HFF-Myc (cell line): ENCODE data around the gene GMPS.
"Not testable (repeated sequence)": the region's sequence is repeated elsewhere in the genome, so short reads cannot be mapped to it uniquely, and the experiment has no call there.

Source experiments
- DNase-seq: peaks from one replicate; pipeline ENCODE4 v3.0.0-alpha.2; 2011; ENCODE audit warnings: low read depth; ENCODE audit errors: extremely low read depth
- H3K4me3 ChIP-seq: replicated peaks from 2 replicates; pipeline ENCODE4 v1.5.1; 2011; ENCODE audit warnings: low read depth, mild to moderate bottlenecking, control low read depth, low read length
- TF ChIP-seq, protein P1 (sequence below): IDR thresholded peaks from 2 replicates; pipeline ENCODE4 v1.5.1; 2012; ENCODE audit warnings: mild to moderate bottlenecking, low read depth, low read length, control low read depth; ENCODE audit errors: missing control alignments

Gene GMPS

DNA sequence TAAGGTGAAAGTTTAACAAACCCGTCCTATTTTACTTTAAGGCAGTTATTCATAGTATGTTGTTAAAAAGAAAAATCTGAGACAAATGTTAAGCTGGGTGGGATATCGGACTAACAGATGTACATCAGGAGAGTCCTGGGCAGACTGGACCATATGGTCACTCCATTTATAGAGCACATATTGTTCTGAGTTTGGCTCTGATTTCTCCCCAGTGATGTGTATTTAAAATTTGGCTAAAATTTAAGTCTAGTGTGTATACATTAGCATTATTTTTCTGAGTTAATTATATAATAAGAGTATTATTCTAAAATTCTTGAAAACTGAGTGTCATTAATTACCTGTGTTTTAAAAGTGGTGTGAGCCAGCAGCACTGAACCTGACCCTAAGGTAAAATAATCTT lies 6.1 kb downstream of the GMPS start:
- H3K4me3 ChIP-seq: no peak overlapping the region
- DNase-seq: no peak
- TF ChIP-seq, protein P1, sequence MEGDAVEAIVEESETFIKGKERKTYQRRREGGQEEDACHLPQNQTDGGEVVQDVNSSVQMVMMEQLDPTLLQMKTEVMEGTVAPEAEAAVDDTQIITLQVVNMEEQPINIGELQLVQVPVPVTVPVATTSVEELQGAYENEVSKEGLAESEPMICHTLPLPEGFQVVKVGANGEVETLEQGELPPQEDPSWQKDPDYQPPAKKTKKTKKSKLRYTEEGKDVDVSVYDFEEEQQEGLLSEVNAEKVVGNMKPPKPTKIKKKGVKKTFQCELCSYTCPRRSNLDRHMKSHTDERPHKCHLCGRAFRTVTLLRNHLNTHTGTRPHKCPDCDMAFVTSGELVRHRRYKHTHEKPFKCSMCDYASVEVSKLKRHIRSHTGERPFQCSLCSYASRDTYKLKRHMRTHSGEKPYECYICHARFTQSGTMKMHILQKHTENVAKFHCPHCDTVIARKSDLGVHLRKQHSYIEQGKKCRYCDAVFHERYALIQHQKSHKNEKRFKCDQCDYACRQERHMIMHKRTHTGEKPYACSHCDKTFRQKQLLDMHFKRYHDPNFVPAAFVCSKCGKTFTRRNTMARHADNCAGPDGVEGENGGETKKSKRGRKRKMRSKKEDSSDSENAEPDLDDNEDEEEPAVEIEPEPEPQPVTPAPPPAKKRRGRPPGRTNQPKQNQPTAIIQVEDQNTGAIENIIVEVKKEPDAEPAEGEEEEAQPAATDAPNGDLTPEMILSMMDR: no peak

DNA sequence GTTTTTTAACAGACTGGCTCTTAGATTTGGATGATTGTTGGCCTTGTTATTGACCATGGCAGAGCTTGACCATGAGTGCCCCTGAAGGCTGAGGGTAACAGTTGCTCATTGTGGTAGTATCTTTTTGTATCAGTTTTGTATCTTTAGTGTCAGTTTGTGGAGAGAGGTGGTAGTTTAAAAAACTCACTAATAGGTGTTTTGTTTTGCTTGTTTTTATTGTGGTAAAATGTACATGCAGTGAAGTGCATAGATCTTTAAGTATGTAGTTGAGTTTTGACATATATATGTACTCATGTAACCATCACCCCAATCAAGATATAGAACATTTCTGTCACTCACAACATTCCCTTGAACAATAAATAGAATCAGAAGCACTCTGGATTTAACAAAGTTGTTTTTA lies 9.8 kb downstream of the GMPS start:
- DNase-seq: no peak
- TF ChIP-seq, protein P1: no peak
- no peak overlapping the region for H3K4me3 ChIP-seq

DNA sequence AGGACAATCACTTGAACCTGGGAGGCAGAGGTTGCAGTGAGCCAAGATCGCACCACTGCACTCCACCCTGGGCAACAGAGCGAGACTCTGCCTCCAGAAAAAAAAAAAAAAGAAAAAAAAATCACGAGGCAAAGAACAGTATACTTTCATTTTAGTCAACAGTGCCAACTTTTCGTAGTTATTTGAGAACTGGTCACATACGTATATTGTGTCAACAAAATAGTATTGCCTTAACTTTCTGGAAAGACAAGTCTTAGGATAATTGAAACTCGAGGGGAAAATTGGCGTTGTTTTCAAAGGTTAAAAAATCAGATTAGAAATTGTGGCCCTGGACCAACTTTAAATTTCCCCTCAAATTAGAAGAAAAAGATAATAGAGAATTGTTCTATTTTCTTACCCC lies 13.8 kb downstream of the GMPS start:
- TF ChIP-seq, protein P1: no peak
- no peak overlapping the region for H3K4me3 ChIP-seq

DNA sequence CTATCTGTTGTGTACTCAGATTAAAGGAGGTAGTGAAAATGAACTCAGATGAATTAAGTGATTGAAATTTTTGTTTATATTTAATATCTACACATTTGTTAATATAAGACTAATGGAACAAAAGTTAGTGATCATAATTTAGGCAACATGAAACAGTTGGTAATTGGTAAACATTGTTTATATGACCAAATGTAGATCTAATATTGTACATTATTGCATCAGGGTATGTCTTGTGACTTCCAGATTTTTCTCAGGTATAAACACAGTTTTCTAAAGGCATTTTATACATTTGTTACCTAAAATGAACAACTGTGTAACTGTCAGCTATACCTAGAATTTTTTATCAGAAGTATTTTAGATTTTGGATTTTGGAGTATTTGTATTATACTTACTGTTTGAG lies 14.8 kb downstream of the GMPS start:
- TF ChIP-seq, protein P1: no peak
- no peak for DNase-seq
- H3K4me3 ChIP-seq: no peak overlapping the region

More for the DNA sequence above, 13.8 kb downstream of the GMPS start:
- no peak for DNase-seq

DNA sequence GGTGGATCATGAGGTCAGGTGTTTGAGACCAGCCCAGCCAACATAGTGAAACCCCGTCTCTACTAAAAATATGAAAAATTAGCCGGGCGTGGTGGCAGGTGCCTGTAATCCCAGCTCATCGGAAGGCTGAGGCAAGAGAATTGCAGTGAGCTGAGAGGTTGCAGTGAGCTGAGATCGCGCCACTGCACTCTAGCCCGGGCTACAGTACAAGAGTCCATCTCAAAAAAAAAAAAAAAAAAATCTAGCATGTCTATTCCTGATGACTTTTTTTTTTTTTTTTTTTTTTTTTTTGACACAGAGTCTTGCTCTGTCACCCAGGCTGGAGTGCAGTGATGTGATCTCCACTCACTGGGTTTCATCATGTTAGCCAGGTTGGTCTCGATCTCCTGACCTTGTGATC lies 15.9 kb downstream of the GMPS start:
- not testable (repeated sequence) for DNase-seq, H3K4me3 ChIP-seq

DNA sequence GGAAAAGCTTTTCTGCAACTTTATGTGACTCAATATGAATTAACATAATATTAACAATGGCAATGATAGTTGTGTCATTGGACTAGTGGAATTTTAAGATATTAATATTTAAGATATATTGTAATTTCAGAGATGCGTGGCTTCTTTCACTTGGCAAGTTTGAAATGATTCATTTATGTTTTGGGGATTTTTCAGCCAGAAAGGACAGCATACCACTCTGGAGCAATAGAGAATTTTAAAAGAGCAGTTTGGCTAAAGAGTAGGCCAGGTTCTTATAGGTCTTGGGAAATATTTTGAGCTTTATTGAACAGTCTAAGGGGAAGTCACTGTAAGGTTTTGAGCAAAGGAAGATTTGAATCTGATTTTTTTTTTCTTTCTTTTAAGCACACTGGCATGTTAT lies 16.5 kb downstream of the GMPS start:
- no peak for DNase-seq
- TF ChIP-seq, protein P1: no peak

DNA sequence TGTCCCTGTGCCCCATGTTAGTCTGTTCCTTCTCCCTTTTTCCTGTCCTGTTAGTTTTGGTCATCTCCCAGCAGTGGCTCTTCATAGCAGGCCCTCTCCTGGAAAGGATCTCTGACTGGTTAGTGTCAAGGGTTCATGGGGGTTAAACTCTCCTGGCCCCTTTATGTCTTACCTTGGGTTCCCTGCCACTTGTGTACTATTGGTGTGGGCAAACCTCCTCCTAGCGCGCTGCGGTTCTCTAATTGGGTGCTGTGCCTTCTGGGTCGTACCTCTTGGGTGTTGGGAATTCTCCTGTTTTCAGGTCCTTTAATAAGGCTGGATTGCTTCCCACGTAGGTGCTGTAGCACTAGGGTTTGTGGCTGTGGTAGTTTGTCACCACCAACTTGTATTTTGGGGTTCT lies 18.8 kb downstream of the GMPS start:
- TF ChIP-seq, protein P1: no peak
- no peak for DNase-seq
- no peak overlapping the region for H3K4me3 ChIP-seq

More for the DNA sequence above, 16.5 kb downstream of the GMPS start:
- no peak overlapping the region for H3K4me3 ChIP-seq
